Measurements from ENCODE around the gene FMNL1.
A peak's percentile ranks its signal among the peaks of the same experiment; 100 is the strongest.

The FMNL1 gene

GRCh38 chr17:45227926-45228762 lies 6.5 kb downstream of the FMNL1 start:
- Histone ChIP-seq H3K4me3 (ENCODE audit: insufficient read depth, low read depth, low read length, poor library complexity, severe bottlenecking) (peak overlapping the region; percentile 79), H3K9me3 (ENCODE audit: control insufficient read depth, low read length) (no peaks in the 10 kb centered on the region), H3K27me3 (replicated peaks; ENCODE audit: control insufficient read depth, insufficient read depth, low read length, poor library complexity, severe bottlenecking) (no peaks in the 10 kb centered on the region), H3K4me1 (ENCODE audit: control insufficient read depth, insufficient read depth, low read length, poor library complexity, severe bottlenecking) (peaks cover 90% of the 10 kb centered on the region), H3K36me3 (ENCODE audit: control insufficient read depth, insufficient read depth, low read length) (peaks cover 11% of the 10 kb centered on the region), H3K27ac (ENCODE audit: insufficient read depth, low read length, poor library complexity, severe bottlenecking) (peak overlapping the region; percentile 100)
- no peak for DNase-seq

GRCh38 chr17:45228763-45229539 lies 7.3 kb downstream of the FMNL1 start:
- peaks cover 19% of the 10 kb centered on the region for H3K36me3 ChIP-seq (ENCODE audit: control insufficient read depth, insufficient read depth, low read length)
- DNase-seq: peak; percentile 79 to 90 (median 82)
- no peaks in the 10 kb centered on the region for H3K27me3 ChIP-seq (replicated peaks; ENCODE audit: control insufficient read depth, insufficient read depth, low read length, poor library complexity, severe bottlenecking)
- H3K4me3 ChIP-seq (ENCODE audit: insufficient read depth, low read depth, low read length, poor library complexity, severe bottlenecking): peak overlapping the region; percentile 79
- peaks cover 85% of the 10 kb centered on the region for H3K4me1 ChIP-seq (ENCODE audit: control insufficient read depth, insufficient read depth, low read length, poor library complexity, severe bottlenecking)
- H3K9me3 ChIP-seq (ENCODE audit: control insufficient read depth, low read length): no peaks in the 10 kb centered on the region
- peak overlapping the region; percentile 100 for H3K27ac ChIP-seq (ENCODE audit: insufficient read depth, low read length, poor library complexity, severe bottlenecking)

- no peaks in the 10 kb centered on the region for H3K9me3 ChIP-seq (ENCODE audit: control insufficient read depth, low read length)
- no peak for DNase-seq
- H3K36me3 ChIP-seq (ENCODE audit: control insufficient read depth, insufficient read depth, low read length): peaks cover 22% of the 10 kb centered on the region
- H3K4me1 ChIP-seq (ENCODE audit: control insufficient read depth, insufficient read depth, low read length, poor library complexity, severe bottlenecking): peaks cover 83% of the 10 kb centered on the region
- peak overlapping the region; percentile 100 for H3K27ac ChIP-seq (ENCODE audit: insufficient read depth, low read length, poor library complexity, severe bottlenecking)
- H3K4me3 ChIP-seq (ENCODE audit: insufficient read depth, low read depth, low read length, poor library complexity, severe bottlenecking): peak overlapping the region; percentile 79
- H3K27me3 ChIP-seq (replicated peaks; ENCODE audit: control insufficient read depth, insufficient read depth, low read length, poor library complexity, severe bottlenecking): no peaks in the 10 kb centered on the region
Observed at GRCh38 chr17:45229681-45230409, 8.2 kb downstream of the FMNL1 start.

DNA sequence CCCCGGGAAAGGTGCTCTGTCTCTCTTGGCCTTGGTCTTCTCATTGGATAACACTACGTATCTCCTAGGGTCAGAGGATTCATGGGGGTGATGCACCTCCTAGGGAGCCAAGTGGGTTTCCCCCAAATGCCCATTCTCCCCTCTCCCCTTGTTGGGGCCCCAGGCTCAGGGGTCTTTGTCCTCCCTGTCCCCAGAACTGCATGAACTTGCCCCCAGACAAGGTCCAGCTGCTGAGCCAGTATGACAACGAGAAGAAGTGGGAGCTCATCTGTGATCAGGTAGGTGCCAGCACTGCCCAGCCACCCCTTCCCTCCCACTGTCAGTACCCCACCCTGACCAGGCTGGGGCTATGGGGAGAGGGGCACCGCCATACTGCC lies 8.7 kb downstream of the FMNL1 start:
- no peak for DNase-seq

DNA sequence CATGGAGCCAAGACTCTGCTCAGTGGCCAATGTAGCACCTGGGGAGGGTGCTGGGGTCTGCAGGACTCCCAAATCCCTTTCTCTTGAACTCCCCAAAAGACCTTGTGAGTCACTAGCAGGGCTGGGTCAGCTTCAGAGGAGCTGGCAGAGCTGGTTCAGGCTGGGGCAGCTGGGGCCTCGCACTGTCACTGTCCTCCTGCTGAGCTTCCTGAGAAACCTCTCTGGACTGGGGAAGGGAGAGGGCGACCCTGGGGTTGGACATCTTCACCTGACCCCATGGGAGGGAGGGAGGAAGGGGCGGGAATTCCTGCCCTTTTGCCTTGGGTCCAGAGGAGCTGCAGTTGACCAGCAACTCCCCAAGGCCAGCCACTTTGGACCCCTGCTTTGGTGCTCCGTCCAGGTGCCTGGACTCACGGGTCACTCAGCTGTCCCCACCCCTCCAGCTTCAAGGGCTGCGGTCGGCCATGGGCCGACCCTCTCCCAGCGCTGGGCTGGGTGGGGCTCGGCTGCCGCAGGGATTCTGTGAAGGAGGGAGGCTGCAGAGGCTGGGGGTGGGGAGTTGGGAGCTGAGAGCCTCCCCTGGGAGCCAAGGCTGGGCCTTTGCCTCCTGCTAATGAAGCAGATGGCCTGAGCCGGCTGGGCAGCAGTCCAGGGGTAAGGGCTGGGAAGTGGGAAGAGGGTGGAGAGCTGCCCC lies 9.2 kb downstream of the FMNL1 start:
- Histone ChIP-seq H3K9me3 (ENCODE audit: control insufficient read depth, low read length) (no peaks in the 10 kb centered on the region), H3K36me3 (ENCODE audit: control insufficient read depth, insufficient read depth, low read length) (peaks cover 29% of the 10 kb centered on the region), H3K27ac (ENCODE audit: insufficient read depth, low read length, poor library complexity, severe bottlenecking) (peak overlapping the region; percentile 100), H3K4me3 (ENCODE audit: insufficient read depth, low read depth, low read length, poor library complexity, severe bottlenecking) (no peak overlapping the region), H3K4me1 (ENCODE audit: control insufficient read depth, insufficient read depth, low read length, poor library complexity, severe bottlenecking) (peaks cover 79% of the 10 kb centered on the region), H3K27me3 (replicated peaks; ENCODE audit: control insufficient read depth, insufficient read depth, low read length, poor library complexity, severe bottlenecking) (no peaks in the 10 kb centered on the region)
- no peak for DNase-seq

More for the DNA sequence above, 8.7 kb downstream of the FMNL1 start:
- Histone ChIP-seq H3K9me3 (ENCODE audit: control insufficient read depth, low read length) (no peaks in the 10 kb centered on the region), H3K4me1 (ENCODE audit: control insufficient read depth, insufficient read depth, low read length, poor library complexity, severe bottlenecking) (peaks cover 83% of the 10 kb centered on the region), H3K27ac (ENCODE audit: insufficient read depth, low read length, poor library complexity, severe bottlenecking) (peak overlapping the region; percentile 100), H3K36me3 (ENCODE audit: control insufficient read depth, insufficient read depth, low read length) (peaks cover 26% of the 10 kb centered on the region), H3K4me3 (ENCODE audit: insufficient read depth, low read depth, low read length, poor library complexity, severe bottlenecking) (no peak overlapping the region), H3K27me3 (replicated peaks; ENCODE audit: control insufficient read depth, insufficient read depth, low read length, poor library complexity, severe bottlenecking) (no peaks in the 10 kb centered on the region)

DNA sequence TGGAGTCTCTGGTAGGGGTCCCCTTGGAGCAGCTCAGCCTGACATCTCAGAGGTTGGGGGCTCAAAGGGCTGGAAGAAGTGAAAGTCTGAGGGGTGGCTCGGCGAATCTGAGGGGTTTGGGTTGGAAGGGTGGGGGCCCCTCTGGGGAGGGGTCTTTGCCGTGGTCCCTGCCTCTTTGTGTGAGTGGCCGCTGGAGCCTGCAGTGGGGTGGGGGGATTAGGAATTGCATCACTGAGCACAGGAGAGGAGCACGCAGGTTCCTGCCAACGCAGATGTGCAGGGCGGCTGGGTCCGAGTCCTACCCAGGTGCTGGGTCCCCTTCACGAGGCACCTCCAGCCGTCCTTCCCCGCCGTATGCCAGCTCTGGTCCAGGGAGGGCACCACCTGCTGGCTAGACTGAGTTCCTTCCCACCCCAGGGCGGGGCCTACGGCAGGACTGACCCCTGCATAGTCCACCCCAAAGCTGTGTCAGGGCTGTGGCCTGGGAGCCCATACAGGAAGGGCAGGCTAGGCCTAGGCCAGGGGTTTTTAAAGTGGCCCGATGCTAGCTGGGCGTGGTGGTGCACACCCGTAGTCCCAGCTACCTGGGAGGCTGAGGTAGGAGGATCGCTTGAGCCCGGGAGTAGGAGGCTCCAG lies 9.9 kb downstream of the FMNL1 start:
- no peaks in the 10 kb centered on the region for H3K9me3 ChIP-seq (ENCODE audit: control insufficient read depth, low read length)
- no peaks in the 10 kb centered on the region for H3K27me3 ChIP-seq (replicated peaks; ENCODE audit: control insufficient read depth, insufficient read depth, low read length, poor library complexity, severe bottlenecking)
- DNase-seq: no peak
- peaks cover 75% of the 10 kb centered on the region for H3K4me1 ChIP-seq (ENCODE audit: control insufficient read depth, insufficient read depth, low read length, poor library complexity, severe bottlenecking)
- H3K27ac ChIP-seq (ENCODE audit: insufficient read depth, low read length, poor library complexity, severe bottlenecking): peak overlapping the region; percentile 100
- no peak overlapping the region for H3K4me3 ChIP-seq (ENCODE audit: insufficient read depth, low read depth, low read length, poor library complexity, severe bottlenecking)
- H3K36me3 ChIP-seq (ENCODE audit: control insufficient read depth, insufficient read depth, low read length): peaks cover 35% of the 10 kb centered on the region

- DNase-seq: no peak
- no peaks in the 10 kb centered on the region for H3K9me3 ChIP-seq (ENCODE audit: control insufficient read depth, low read length)
- peak overlapping the region; percentile 35 for H3K27ac ChIP-seq (ENCODE audit: insufficient read depth, low read length, poor library complexity, severe bottlenecking)
- peaks cover 64% of the 10 kb centered on the region for H3K4me1 ChIP-seq (ENCODE audit: control insufficient read depth, insufficient read depth, low read length, poor library complexity, severe bottlenecking)
- H3K27me3 ChIP-seq (replicated peaks; ENCODE audit: control insufficient read depth, insufficient read depth, low read length, poor library complexity, severe bottlenecking): no peaks in the 10 kb centered on the region
- peaks cover 46% of the 10 kb centered on the region for H3K36me3 ChIP-seq (ENCODE audit: control insufficient read depth, insufficient read depth, low read length)
- no peak overlapping the region for H3K4me3 ChIP-seq (ENCODE audit: insufficient read depth, low read depth, low read length, poor library complexity, severe bottlenecking)
Observed at GRCh38 chr17:45232514-45233422, 11.1 kb downstream of the FMNL1 start.

GRCh38 chr17:45233423-45233924 lies 11.8 kb downstream of the FMNL1 start:
- Histone ChIP-seq H3K27me3 (replicated peaks; ENCODE audit: control insufficient read depth, insufficient read depth, low read length, poor library complexity, severe bottlenecking) (no peaks in the 10 kb centered on the region), H3K36me3 (ENCODE audit: control insufficient read depth, insufficient read depth, low read length) (peaks cover 53% of the 10 kb centered on the region), H3K27ac (ENCODE audit: insufficient read depth, low read length, poor library complexity, severe bottlenecking) (peak overlapping the region; percentile 21), H3K4me3 (ENCODE audit: insufficient read depth, low read depth, low read length, poor library complexity, severe bottlenecking) (no peak overlapping the region), H3K4me1 (ENCODE audit: control insufficient read depth, insufficient read depth, low read length, poor library complexity, severe bottlenecking) (peaks cover 57% of the 10 kb centered on the region), H3K9me3 (ENCODE audit: control insufficient read depth, low read length) (no peaks in the 10 kb centered on the region)
- DNase-seq: no peak

All from effector memory CD4-positive, alpha-beta T cell (primary cell).